Osteocyte (in vitro differentiated cells): ENCODE data around the gene ITGA3. TPM values are rescaled to one million over a fixed set of nuclear protein-coding genes. Genes with fewer than 3 reads are reported as not detected.
A peak's percentile ranks its signal among the peaks of the same experiment; 100 is the strongest.

Experiments used
- DNase-seq: peaks from one replicate; pipeline ENCODE4 v3.0.0; 2021; ENCODE audit warnings: mixed read lengths; ENCODE audit not compliant: unreplicated experiment; ENCODE audit errors: extremely low spot score
- H3K27ac Mint-ChIP-seq: one replicate; pipeline ENCODE4 v1.8.0; 2021; ENCODE audit warnings: mild to moderate bottlenecking, mixed read lengths; ENCODE audit not compliant: unreplicated experiment
- H3K27me3 Mint-ChIP-seq: one replicate; pipeline ENCODE4 v1.8.0; 2021; ENCODE audit warnings: mixed read lengths; ENCODE audit not compliant: unreplicated experiment
- H3K36me3 Mint-ChIP-seq: one replicate; pipeline ENCODE4 v1.8.0; 2021; ENCODE audit warnings: mixed read lengths; ENCODE audit not compliant: unreplicated experiment
- H3K4me1 Mint-ChIP-seq: one replicate; pipeline ENCODE4 v1.8.0; 2021; ENCODE audit warnings: mixed read lengths; ENCODE audit not compliant: unreplicated experiment
- H3K4me3 Mint-ChIP-seq: one replicate; pipeline ENCODE4 v1.8.0; 2021; ENCODE audit warnings: mild to moderate bottlenecking, moderate library complexity, mixed read lengths; ENCODE audit not compliant: unreplicated experiment
- H3K9me3 Mint-ChIP-seq: one replicate; pipeline ENCODE4 v1.8.0; 2021; ENCODE audit warnings: mixed read lengths; ENCODE audit not compliant: unreplicated experiment
- CTCF ChIP-seq: fragments of 200-600 bp; sonication (generic); IDR thresholded peaks from 2 replicates; pipeline ENCODE4 v1.5.0; 2021; ENCODE audit warnings: antibody characterized with exemption, mild to moderate bottlenecking, moderate library complexity
- total RNA-seq: library from RNA; stranded (reverse); gene quantifications from 2 replicates; pipeline ENCODE4 v1.2.1, GENCODE V29; 2021

ITGA3 gene
- total RNA-seq, 1 donor from 2014 or later = 201 TPM

GRCh38 chr17:50134206-50135110 lies 78.5 kb downstream of the ITGA3 start:
- no peaks in the 10 kb centered on the region for H3K27me3 Mint-ChIP-seq
- no peaks in the 10 kb centered on the region for H3K9me3 Mint-ChIP-seq
- H3K27ac Mint-ChIP-seq = peak overlapping the region; percentile 57

GRCh38 chr17:50135316-50136095 lies 79.6 kb downstream of the ITGA3 start:
- no peak overlapping the region for H3K4me3 Mint-ChIP-seq

More at GRCh38 chr17:50134206-50135110, 78.5 kb downstream of the ITGA3 start:
- H3K36me3 Mint-ChIP-seq = peaks cover 33% of the 10 kb centered on the region
- DNase-seq = no peak
- H3K4me1 Mint-ChIP-seq = peaks cover 53% of the 10 kb centered on the region
- no peak for TF ChIP-seq CTCF
- no peak overlapping the region for H3K4me3 Mint-ChIP-seq

GRCh38 chr17:50136096-50136687 lies 80.3 kb downstream of the ITGA3 start:
- H3K36me3 Mint-ChIP-seq = peaks cover 49% of the 10 kb centered on the region
- no peaks in the 10 kb centered on the region for H3K9me3 Mint-ChIP-seq
- no peak overlapping the region for H3K4me3 Mint-ChIP-seq
- H3K4me1 Mint-ChIP-seq = peaks cover 52% of the 10 kb centered on the region
- peak overlapping the region; percentile 47 for H3K27ac Mint-ChIP-seq
- TF ChIP-seq CTCF = no peak
- H3K27me3 Mint-ChIP-seq = no peaks in the 10 kb centered on the region
- no peak for DNase-seq

More at GRCh38 chr17:50135316-50136095, 79.6 kb downstream of the ITGA3 start:
- peaks cover 43% of the 10 kb centered on the region for H3K36me3 Mint-ChIP-seq
- no peak for DNase-seq
- peak overlapping the region; percentile 44 for H3K27ac Mint-ChIP-seq
- no peaks in the 10 kb centered on the region for H3K27me3 Mint-ChIP-seq
- peaks cover 57% of the 10 kb centered on the region for H3K4me1 Mint-ChIP-seq
- no peaks in the 10 kb centered on the region for H3K9me3 Mint-ChIP-seq
- no peak for TF ChIP-seq CTCF

GRCh38 chr17:50137042-50137441 lies 81.1 kb downstream of the ITGA3 start:
- H3K27me3 Mint-ChIP-seq = no peaks in the 10 kb centered on the region
- H3K36me3 Mint-ChIP-seq = peaks cover 57% of the 10 kb centered on the region

More at GRCh38 chr17:50137042-50137441, 81.1 kb downstream of the ITGA3 start:
- no peak for DNase-seq
- no peaks in the 10 kb centered on the region for H3K9me3 Mint-ChIP-seq
- no peak for TF ChIP-seq CTCF
- no peak overlapping the region for H3K4me3 Mint-ChIP-seq
- peak overlapping the region; percentile 47 for H3K27ac Mint-ChIP-seq
- H3K4me1 Mint-ChIP-seq = peaks cover 48% of the 10 kb centered on the region
